Prostate gland (tissue), 2 donors: ENCODE results near the gene UNC13B. TPM values are rescaled to one million over a fixed set of nuclear protein-coding genes. Genes with fewer than 3 reads are reported as not detected.

Experiments
- DNase-seq: peaks from one replicate; pipeline ENCODE4 v3.0.0-alpha.2; 2019; ENCODE audit warnings: low spot score
- H3K27ac ChIP-seq, 2 donors: fragments of 200-600 bp; sonication (generic); 2 replicates each; pipeline ENCODE4 v1.5.1; 2017 to 2019
- H3K27me3 ChIP-seq: fragments of 200-600 bp; sonication (generic); replicated peaks from 2 replicates; pipeline ENCODE4 v1.5.1; 2019; ENCODE audit not compliant: insufficient read depth
- H3K36me3 ChIP-seq, 2 donors: fragments of 200-600 bp; sonication (generic); 1 replicate in 1 of 2; 2 replicates in 1 of 2; pipeline versions ENCODE4 v1.5.1 to v1.8.1; 2017 to 2019
- H3K4me1 ChIP-seq: fragments of 200-600 bp; sonication (generic); replicated peaks from 2 replicates; pipeline ENCODE4 v1.5.1; 2019
- H3K4me3 ChIP-seq, 2 donors: fragments of 200-600 bp; sonication (generic); 2 replicates each; pipeline ENCODE4 v1.5.1; 2017 to 2019
- H3K9me3 ChIP-seq: fragments of 200-600 bp; sonication (generic); 2 replicates; pipeline ENCODE4 v1.5.1; 2017
- POLR2A ChIP-seq: fragments of 450-650 bp; IDR thresholded peaks from one replicate; pipeline ENCODE4 v1.6.1; 2016; ENCODE audit warnings: antibody characterized with exemption, mild to moderate bottlenecking
- POLR2AphosphoS5 ChIP-seq: sonication (generic); formaldehyde crosslinking; IDR thresholded peaks from one replicate; pipeline ENCODE4 v1.6.1; 2017; ENCODE audit warnings: antibody characterized with exemption
- WGBS: methylation state at CpG from one replicate; pipeline ENCODE4 v1.1.5; 2018; 5-methylcytosine and 5-hydroxymethylcytosine counted together
- intact Hi-C: fragments of 100-400 bp; cut with DNase I; formaldehyde crosslinking; loops from one replicate; pipeline ENCODE4 v1.14.2; 2022
- total RNA-seq, 2 donors: library from RNA; depleted of rRNA; stranded (reverse); fragments of >200 nt; gene quantifications; one replicate each; pipeline ENCODE4 v1.1.0, GENCODE V29; 2016
- TF ChIP-seq, protein P1 (sequence below), 4 experiments: fragments of 200-600 bp in 2 of 4; fragments of 450-650 bp in 2 of 4; sonication (generic) in 2 of 4; IDR thresholded peaks; 1 replicate in 3 of 4; 2 replicates in 1 of 4; pipeline ENCODE4 v1.5.1; 2016 to 2019; ENCODE audit warnings: antibody characterized with exemption in 4 of 4, mild to moderate bottlenecking in 2 of 4, moderate library complexity in 2 of 4

Gene UNC13B
- total RNA-seq, 2 donors from 2014 or later, result 63.8 to 140 TPM

DNA sequence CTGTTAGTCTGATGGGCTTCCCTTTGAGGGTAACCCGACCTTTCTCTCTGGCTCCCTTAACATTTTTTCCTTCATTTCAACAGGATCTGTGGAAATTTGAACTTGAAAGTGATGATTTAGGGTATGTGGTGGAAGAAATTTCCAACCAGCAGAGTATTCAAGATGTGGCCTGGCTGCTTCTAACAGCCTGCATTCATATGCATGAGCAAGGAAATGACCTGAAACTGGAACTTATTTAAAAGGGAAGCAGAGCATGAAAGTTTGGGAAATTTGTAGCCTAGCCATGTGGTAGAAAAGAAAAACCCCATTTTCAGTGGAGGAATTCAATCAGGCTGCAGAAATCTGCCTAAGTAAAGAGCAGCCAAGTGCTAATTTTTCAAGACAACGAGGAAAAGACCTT, 41.7 kb downstream of the UNC13B start:
- Histone ChIP-seq H3K36me3 (no peaks in the 10 kb centered on the region), H3K4me3 (no peak overlapping the region), H3K9me3 (no peaks in the 10 kb centered on the region), H3K27me3 (no peaks in the 10 kb centered on the region), H3K4me1 (no peaks in the 10 kb centered on the region), H3K27ac (no peak overlapping the region)
- 85% methylated on average over 2 of the region's 2 CpGs for WGBS
- DNase-seq, result no peak
- intact Hi-C loops, result no loop called here
- TF ChIP-seq, protein P1, sequence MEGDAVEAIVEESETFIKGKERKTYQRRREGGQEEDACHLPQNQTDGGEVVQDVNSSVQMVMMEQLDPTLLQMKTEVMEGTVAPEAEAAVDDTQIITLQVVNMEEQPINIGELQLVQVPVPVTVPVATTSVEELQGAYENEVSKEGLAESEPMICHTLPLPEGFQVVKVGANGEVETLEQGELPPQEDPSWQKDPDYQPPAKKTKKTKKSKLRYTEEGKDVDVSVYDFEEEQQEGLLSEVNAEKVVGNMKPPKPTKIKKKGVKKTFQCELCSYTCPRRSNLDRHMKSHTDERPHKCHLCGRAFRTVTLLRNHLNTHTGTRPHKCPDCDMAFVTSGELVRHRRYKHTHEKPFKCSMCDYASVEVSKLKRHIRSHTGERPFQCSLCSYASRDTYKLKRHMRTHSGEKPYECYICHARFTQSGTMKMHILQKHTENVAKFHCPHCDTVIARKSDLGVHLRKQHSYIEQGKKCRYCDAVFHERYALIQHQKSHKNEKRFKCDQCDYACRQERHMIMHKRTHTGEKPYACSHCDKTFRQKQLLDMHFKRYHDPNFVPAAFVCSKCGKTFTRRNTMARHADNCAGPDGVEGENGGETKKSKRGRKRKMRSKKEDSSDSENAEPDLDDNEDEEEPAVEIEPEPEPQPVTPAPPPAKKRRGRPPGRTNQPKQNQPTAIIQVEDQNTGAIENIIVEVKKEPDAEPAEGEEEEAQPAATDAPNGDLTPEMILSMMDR (IDR thresholded peaks at IDR 0.05), result no peak
- no peak for TF ChIP-seq POLR2A
- TF ChIP-seq POLR2AphosphoS5, result no peak

DNA sequence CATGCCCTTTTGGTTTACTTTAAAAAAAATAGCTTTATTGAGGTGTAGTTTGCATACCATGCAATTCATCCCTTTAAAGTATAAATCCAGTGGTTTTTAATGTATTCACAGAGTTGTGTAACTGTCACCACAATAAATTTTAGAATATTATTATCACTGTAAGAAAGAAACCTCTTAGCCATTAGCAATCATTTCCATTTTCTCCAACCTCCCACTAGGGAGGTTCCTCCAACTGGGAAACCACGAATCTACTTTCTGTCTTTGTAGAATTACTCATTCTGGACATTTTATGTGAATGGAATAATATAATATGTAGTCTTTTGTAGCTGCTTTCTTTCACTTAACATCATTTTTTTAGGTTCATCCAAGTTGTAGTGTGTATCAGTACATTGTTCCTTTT, 43.5 kb downstream of the UNC13B start:
- Histone ChIP-seq H3K4me1 (no peaks in the 10 kb centered on the region), H3K27me3 (no peaks in the 10 kb centered on the region), H3K9me3 (no peaks in the 10 kb centered on the region), H3K36me3 (no peaks in the 10 kb centered on the region), H3K4me3 (no peak overlapping the region), H3K27ac (no peak overlapping the region)
- TF ChIP-seq POLR2AphosphoS5, result no peak
- no peak for TF ChIP-seq POLR2A
- TF ChIP-seq, protein P1 (IDR thresholded peaks at IDR 0.05), result no peak
- WGBS, result 76% methylated on average over 1 of the region's 1 CpG
- no peak for DNase-seq
- intact Hi-C loops, result no loop called here

DNA sequence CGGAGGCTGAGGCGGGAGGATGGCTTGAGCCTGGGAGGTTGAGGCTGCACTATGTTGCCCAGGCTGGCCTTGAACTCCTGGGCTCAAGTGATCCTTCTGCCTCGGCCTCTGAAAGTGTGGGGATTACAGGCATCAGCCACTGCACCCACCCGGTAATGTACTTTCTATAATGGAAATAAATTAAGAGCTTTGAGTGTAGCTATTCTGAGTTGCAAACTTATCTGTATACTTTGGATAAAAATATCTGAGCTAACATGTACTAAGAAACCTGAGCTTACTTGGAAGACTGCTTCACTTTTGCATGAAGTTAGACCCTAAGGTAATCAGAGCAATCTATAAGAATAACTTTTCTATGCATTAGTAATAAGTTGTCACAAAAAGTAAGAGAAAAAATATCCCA, 50.0 kb downstream of the UNC13B start:
- Histone ChIP-seq H3K4me1 (no peaks in the 10 kb centered on the region), H3K27ac (no peak overlapping the region), H3K36me3 (no peaks in the 10 kb centered on the region), H3K4me3 (no peak overlapping the region), H3K9me3 (no peaks in the 10 kb centered on the region), H3K27me3 (no peaks in the 10 kb centered on the region)
- no peak for DNase-seq
- intact Hi-C loops, result no loop called here
- no peak for TF ChIP-seq POLR2A
- TF ChIP-seq, protein P1 (IDR thresholded peaks at IDR 0.05), result no peak
- no peak for TF ChIP-seq POLR2AphosphoS5
- 90% methylated on average over 4 of the region's 4 CpGs for WGBS

DNA sequence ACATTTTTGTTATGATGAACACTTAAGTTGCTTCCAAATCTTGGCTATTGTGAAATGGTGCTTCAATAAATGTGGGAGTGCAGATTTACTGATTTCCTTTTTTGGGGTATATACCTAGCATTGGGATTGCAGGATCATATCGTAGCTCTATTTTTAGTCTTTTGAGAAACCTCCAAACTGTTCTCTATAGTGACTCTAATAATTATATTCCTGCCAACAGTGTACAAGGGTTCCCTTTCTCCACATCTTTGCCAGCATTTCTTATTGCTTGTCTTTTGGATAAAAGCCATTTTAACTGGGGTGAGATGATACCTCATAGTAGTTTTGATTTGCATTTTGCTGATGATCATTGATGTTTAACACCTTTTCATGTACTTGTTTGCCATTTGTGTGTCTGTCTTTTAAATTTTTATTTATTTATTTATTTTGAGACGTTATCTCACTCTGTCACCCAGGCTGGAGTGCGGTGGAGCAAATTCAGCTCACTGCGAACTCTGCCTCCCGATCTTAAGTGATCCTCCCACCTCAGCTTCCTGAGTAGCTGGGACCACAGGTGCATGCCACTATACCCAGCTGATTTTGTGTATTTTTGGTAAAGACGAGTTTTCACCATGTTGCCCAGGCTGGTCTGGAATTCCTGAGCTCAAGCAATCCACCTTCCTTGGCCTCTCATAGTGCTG, 59.0 kb downstream of the UNC13B start:
- 84% methylated on average over 6 of the region's 6 CpGs for WGBS
- H3K27ac ChIP-seq, result no peak overlapping the region
- no peaks in the 10 kb centered on the region for H3K36me3 ChIP-seq
- H3K4me1 ChIP-seq, result no peaks in the 10 kb centered on the region
- intact Hi-C loops, result no loop called here
- DNase-seq, result no peak
- TF ChIP-seq, protein P1 (IDR thresholded peaks at IDR 0.05), result no peak
- no peak for TF ChIP-seq POLR2AphosphoS5
- TF ChIP-seq POLR2A, result no peak
- no peaks in the 10 kb centered on the region for H3K9me3 ChIP-seq
- H3K27me3 ChIP-seq, result no peaks in the 10 kb centered on the region
- H3K4me3 ChIP-seq, result no peak overlapping the region

DNA sequence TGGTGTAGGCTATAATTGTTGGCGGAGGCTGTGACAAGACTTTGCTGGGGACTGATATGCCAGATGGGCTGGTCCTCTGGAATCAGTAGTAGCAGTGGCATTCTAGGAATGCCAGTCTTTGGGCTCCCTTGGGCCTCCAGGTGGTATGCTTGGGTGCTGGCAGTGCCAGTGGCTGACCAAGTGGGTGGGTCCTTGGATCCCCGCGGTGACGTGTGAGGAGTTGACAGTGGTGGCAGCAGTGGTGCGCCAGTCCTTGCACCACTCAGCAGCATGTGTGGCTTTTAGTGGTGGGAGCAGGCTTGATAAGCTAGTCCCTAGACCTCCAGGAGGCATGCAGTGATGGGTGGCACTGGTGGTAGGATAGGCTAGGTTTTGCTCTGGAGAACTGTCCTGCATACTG, 63.9 kb downstream of the UNC13B start:
- Histone ChIP-seq H3K27me3 (no peaks in the 10 kb centered on the region), H3K9me3 (no peaks in the 10 kb centered on the region), H3K4me3 (no peak overlapping the region), H3K27ac (no peak overlapping the region), H3K36me3 (no peaks in the 10 kb centered on the region), H3K4me1 (no peaks in the 10 kb centered on the region)
- 87% methylated on average over 5 of the region's 5 CpGs for WGBS
- no peak for TF ChIP-seq POLR2AphosphoS5
- TF ChIP-seq, protein P1 (IDR thresholded peaks at IDR 0.05), result no peak
- no peak for TF ChIP-seq POLR2A
- intact Hi-C loops, result no loop called here
- no peak for DNase-seq
